Spinal cord (tissue), 10 donors: ENCODE measurements around the gene AP4M1. TPM values are rescaled to one million over a fixed set of nuclear protein-coding genes. Genes with fewer than 3 reads are reported as not detected.

Experiments
- DNase-seq, 6 donors: peaks; one replicate each; pipeline versions ENCODE4 v3.0.0 to v3.0.0-alpha.2; 2013 to 2015; ENCODE audit warnings: low spot score in 6 of 6, low read depth in 4 of 6
- H3K27ac ChIP-seq: one replicate; pipeline ENCODE4 v1.5.1; 2013; ENCODE audit warnings: low read depth, low read length, control low read depth
- H3K27me3 ChIP-seq: one replicate; pipeline ENCODE4 v1.6.1; 2013; ENCODE audit warnings: low read length; ENCODE audit not compliant: control insufficient read depth, insufficient read depth
- H3K36me3 ChIP-seq: one replicate; pipeline ENCODE4 v1.6.1; 2013; ENCODE audit warnings: low read length; ENCODE audit not compliant: control insufficient read depth, insufficient read depth
- H3K4me1 ChIP-seq: one replicate; pipeline ENCODE4 v1.6.1; 2013; ENCODE audit warnings: low read length; ENCODE audit not compliant: control insufficient read depth, insufficient read depth
- H3K4me3 ChIP-seq: one replicate; pipeline ENCODE4 v1.5.1; 2013; ENCODE audit warnings: low read depth, low read length, control low read depth
- H3K9me3 ChIP-seq: one replicate; pipeline ENCODE4 v1.6.1; 2013; ENCODE audit warnings: low read length; ENCODE audit not compliant: control insufficient read depth, insufficient read depth
- WGBS: methylation state at CpG from one replicate; pipeline ENCODE4 v1.1.5; 2013; ENCODE audit warnings: missing lambda C conversion rate; ENCODE audit not compliant: insufficient coverage; 5-methylcytosine and 5-hydroxymethylcytosine counted together
- polyA plus RNA-seq, 2 donors: library from polyadenylated mRNA; unstranded; fragments of 120-200 nt; gene quantifications; one replicate each; pipeline ENCODE4 v1.2.1, GENCODE V29; 2013; ENCODE audit not compliant: insufficient read length in 2 of 2
- small RNA-seq: library from RNA; depleted of rRNA; stranded (forward); fragments of <200 nt; gene quantifications from one replicate; pipeline ENCODE3, GENCODE V24; 2014; ENCODE audit warnings: low replicate concordance
- total RNA-seq, 2 donors: library from RNA; depleted of rRNA in 1 of 2; stranded (reverse); fragments of 120-200 nt in 1 of 2; fragments of >200 nt in 1 of 2; gene quantifications; one replicate each; pipeline versions ENCODE4 v1.2.3 to v1.2.4, GENCODE V29; 2013 to 2014
- donor health status: healthy.

Gene AP4M1
- total and polyA plus RNA-seq, 4 donors = 18.2 to 47.7 (median 29.4) TPM

DNA sequence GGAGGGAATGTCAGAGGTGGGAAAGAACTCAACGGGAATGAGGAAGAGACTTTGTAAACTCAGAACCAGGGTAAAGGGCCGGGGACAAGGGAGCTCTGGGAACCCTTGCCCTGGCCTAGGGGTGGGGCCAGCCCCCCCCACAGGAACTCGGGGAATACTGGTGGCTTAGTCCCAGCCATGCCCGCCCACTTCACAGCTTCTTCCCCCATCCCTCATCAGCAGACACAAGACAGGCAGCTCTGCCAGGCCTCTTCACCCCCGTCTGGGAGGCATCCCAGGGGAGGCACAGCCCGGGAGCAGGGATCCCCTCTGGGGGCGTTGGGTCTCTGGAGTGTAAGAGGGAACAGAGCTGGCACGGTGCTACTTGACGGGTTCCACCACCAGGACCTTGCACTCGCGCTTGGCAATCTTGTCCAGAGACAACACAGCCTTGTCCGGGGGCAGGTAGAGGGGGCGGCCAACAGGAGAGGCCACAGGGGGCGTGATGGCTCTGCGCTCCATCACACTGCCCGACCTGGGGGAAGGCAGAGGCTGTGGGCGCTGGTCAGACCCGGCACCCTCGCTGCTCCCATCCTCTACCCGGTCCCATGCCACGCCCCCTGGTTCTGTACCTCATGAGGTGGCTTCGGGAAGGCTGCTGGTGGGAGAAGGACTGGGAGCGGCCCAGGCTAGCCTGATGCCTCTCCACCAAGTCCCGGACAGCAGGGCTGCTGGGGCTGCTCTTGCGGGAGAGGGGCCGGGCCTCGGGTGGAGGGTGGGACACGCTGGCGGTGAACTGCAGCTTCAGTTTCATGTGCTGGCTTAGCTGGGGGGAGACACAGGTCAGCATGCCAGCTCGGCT is 53.4 kb downstream of the AP4M1 start:
- WGBS = 84% methylated on average over 26 of the region's 30 CpGs
- Histone ChIP-seq H3K4me1 (peaks cover 28% of the 10 kb centered on the region), H3K27ac (no peak overlapping the region), H3K9me3 (no peaks in the 10 kb centered on the region), H3K4me3 (no peak overlapping the region), H3K27me3 (no peaks in the 10 kb centered on the region), H3K36me3 (peaks cover 47% of the 10 kb centered on the region)
- DNase-seq = no peak

DNA sequence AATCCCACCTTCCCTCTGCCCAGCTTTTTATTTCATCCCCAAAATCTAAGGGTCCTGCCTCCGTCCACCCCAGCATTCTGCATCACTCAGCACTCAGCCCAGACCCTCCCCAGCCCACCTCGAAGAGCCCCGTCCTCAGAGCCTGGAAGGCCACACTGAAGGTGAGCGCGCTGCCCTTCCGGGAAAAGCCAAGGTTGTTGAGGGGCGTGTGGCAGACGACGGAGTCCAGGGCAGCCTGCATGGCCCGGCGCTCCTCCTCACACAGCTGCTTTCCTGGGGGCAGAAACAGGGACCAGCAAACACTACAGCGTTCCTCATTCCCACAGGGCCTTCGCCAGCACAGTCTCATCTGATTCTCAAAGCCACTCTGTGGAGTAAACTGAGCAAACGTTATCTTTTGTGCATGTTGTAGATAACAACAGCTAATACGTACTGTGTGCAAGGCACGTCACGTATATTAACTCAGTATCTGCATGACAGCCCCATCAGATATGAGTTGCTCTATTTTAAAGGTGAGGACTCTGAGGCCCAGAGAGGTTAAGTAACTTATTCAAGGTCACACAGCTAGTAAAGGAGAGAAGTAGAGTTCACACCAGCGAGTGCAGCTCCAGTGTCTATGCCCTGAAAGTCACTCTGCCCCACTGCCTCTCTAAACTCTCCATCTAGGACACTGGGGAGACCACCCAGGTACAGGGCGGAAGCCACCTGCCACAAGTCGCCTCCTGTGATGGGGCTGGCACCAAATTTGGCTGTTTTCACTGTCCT is 54.3 kb downstream of the AP4M1 start:
- Histone ChIP-seq H3K4me1 (peaks cover 26% of the 10 kb centered on the region), H3K36me3 (peaks cover 49% of the 10 kb centered on the region)
- no peak for DNase-seq

DNA sequence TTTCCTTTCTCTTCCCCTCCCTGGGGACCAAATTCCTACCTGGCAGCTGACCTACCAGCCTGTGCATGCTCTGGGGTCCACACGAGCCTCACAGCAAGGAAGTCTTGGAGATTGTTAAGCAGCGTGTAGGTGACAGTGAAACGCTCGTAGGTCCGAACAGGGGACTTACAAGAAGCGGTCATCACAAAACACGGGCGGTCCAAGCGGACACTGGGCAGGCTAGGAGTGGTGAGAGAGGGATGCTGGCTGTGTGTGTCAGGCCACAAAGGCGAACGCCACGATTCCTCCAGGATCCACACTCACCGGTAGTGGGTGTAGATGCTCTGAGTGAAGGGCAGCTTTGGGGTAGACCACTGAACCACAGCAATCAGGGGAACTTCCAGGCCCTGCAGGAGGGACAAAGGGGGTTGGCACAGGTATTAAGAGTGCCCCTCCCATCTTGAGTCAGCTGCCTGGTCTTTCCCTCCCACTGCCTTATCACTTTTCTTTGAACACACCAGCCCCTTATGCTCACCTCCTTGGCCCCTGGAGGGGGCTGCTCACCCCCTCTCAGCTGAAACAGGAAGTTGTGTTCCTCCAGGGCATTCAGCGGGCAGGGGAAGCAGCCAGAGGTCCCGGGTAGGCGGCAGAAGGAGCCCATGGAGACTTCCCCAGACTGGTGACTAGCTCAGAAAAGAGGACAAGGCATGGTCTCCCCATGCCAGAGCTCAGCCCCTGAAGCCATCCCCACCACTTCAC is 55.1 kb downstream of the AP4M1 start:
- no peak for DNase-seq
- Histone ChIP-seq H3K4me1 (peaks cover 26% of the 10 kb centered on the region), H3K27ac (no peak overlapping the region), H3K4me3 (no peak overlapping the region), H3K9me3 (no peaks in the 10 kb centered on the region), H3K36me3 (peaks cover 48% of the 10 kb centered on the region), H3K27me3 (no peaks in the 10 kb centered on the region)
- WGBS = 96% methylated on average over 9 of the region's 16 CpGs

More for the DNA sequence above, 54.3 kb downstream of the AP4M1 start:
- Histone ChIP-seq H3K4me3 (no peak overlapping the region), H3K27me3 (no peaks in the 10 kb centered on the region), H3K9me3 (no peaks in the 10 kb centered on the region), H3K27ac (no peak overlapping the region)
- 92% methylated on average over 17 of the region's 20 CpGs for WGBS

DNA sequence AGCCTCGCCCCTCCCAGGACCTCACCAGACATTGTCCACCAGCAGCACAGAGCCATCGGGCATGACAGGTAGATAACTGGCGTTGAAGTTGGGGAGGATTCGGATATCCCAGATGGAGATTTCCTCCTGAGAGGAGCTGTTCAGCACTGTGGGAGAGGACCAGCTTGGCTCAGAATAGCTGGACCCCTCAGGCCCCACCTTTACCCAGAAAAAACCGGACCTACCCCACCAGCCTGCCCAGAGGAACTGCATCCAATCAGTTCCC is 55.6 kb downstream of the AP4M1 start:
- Histone ChIP-seq H3K36me3 (peaks cover 45% of the 10 kb centered on the region), H3K4me1 (peaks cover 26% of the 10 kb centered on the region), H3K9me3 (no peaks in the 10 kb centered on the region), H3K27ac (no peak overlapping the region), H3K4me3 (no peak overlapping the region), H3K27me3 (no peaks in the 10 kb centered on the region)
- no peak for DNase-seq
- WGBS = 17% methylated on average over 1 of the region's 5 CpGs

DNA sequence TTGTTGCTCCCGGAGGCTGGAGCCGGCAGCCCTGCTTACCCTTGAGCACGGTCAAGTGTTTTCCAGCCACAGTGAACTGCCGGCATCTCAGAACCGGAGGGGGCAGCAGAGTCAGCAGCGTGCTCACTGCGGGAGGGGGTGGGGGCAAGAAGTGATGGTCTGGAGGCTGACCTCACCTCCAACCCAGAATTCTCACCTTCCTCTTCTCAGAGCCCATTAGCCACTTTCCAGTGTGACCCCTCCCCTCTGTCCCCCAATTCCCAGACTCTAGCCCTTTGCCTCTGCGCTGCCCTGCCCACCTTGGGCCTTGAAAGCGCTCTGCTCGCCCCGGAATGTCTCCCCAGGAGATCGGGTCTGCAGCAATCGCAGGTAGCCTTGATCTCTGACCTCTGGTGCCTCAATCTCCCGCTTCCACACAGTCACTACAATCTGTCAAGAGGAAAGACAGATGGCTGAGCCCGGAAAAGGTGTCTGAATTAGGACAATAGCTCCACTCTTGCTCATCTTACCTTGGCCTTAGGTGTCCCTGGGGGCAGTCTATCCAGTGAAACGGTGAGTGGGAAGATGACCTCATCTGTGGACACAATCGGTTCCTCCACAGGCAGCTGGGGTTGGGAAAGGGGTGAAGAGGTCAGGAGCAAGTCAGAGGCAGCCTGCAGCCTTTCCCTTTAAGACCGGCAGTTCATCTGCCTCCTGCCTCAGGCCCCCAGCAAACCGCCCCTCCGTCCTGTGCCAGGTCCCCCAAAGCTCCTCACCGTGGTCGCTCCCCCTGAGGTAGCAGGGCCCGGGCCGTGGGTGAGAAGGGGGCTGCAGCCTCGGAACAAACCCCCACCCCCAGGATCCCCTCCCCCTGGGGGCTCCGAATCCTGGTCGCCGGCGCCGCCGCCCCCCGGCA is 56.1 kb downstream of the AP4M1 start:
- Histone ChIP-seq H3K4me3 (peak overlapping the region; percentile 66), H3K36me3 (peaks cover 45% of the 10 kb centered on the region), H3K27me3 (no peaks in the 10 kb centered on the region), H3K9me3 (no peaks in the 10 kb centered on the region), H3K27ac (no peak overlapping the region), H3K4me1 (peaks cover 26% of the 10 kb centered on the region)
- no peak for DNase-seq
- WGBS = 14% methylated on average over 21 of the region's 32 CpGs

Small RNA genes lying within 50 kb of the gene (small RNA-seq; reads per million reads assigned to genes)
- gene MIR106B (162 reads per million, percentile 98 among the genes with 10 or more reads in this experiment), gene MIR25 (1,253 reads per million, percentile 99 among the genes with 10 or more reads in this experiment), gene MIR93 (767 reads per million, percentile 99 among the genes with 10 or more reads in this experiment)

Other genes starting within 250 kb of the AP4M1 start
- under 1 TPM in 1 of 2 donors, not detected in 1; 0.20 TPM for gene OR2AE1, start 224.6 kb upstream of the AP4M1 start, total RNA-seq
- gene OR2AE1, start 224.6 kb upstream of the AP4M1 start, polyA plus RNA-seq = under 1 TPM in 1 of 2 donors, not detected in 1; 0.24 TPM
- gene TRIM4, start 182.1 kb upstream of the AP4M1 start, total RNA-seq = 10 to 100 TPM; 16.7 to 32.5 TPM
- gene TRIM4, start 182.1 kb upstream of the AP4M1 start, polyA plus RNA-seq = 10 to 100 TPM; 16.7 to 20.8 TPM
- gene GJC3, start 172.0 kb upstream of the AP4M1 start, total RNA-seq = 10 to 100 TPM in 1 of 2 donors, 1 to 10 TPM in 1; 4.5 to 12.6 TPM
- gene GJC3, start 172.0 kb upstream of the AP4M1 start, polyA plus RNA-seq = 1 to 10 TPM in 1 of 2 donors, under 1 TPM in 1; 1.00 to 1.7 TPM
- 1 to 10 TPM; 4.5 to 6.3 TPM for gene AZGP1, start 125.6 kb upstream of the AP4M1 start, total RNA-seq
- gene AZGP1, start 125.6 kb upstream of the AP4M1 start, polyA plus RNA-seq = 1 to 10 TPM in 1 of 2 donors, under 1 TPM in 1; 0.79 to 3.0 TPM
- 10 to 100 TPM; 60.3 to 97.3 TPM for gene ZKSCAN1, start 86.0 kb upstream of the AP4M1 start, total RNA-seq
- 10 to 100 TPM; 51.7 to 53.4 TPM for gene ZKSCAN1, start 86.0 kb upstream of the AP4M1 start, polyA plus RNA-seq
- gene ZSCAN21, start 51.9 kb upstream of the AP4M1 start, total RNA-seq = 10 to 100 TPM; 10.3 to 27.7 TPM
- 10 to 100 TPM; 17.2 to 21.2 TPM for gene ZSCAN21, start 51.9 kb upstream of the AP4M1 start, polyA plus RNA-seq
- gene ZNF3, start 19.9 kb upstream of the AP4M1 start, total RNA-seq = 10 to 100 TPM; 28.5 to 49.3 TPM
- 10 to 100 TPM; 33.6 to 35.6 TPM for gene ZNF3, start 19.9 kb upstream of the AP4M1 start, polyA plus RNA-seq
- gene COPS6, start 12.7 kb upstream of the AP4M1 start, total RNA-seq = 10 to 100 TPM; 59.9 to 78.4 TPM
- 100 to 1,000 TPM; 147 to 167 TPM for gene COPS6, start 12.7 kb upstream of the AP4M1 start, polyA plus RNA-seq
- 10 to 100 TPM; 36.7 to 71.5 TPM for gene MCM7, start 246 bp upstream of the AP4M1 start, total RNA-seq
- 10 to 100 TPM; 88.3 to 94.7 TPM for gene MCM7, start 246 bp upstream of the AP4M1 start, polyA plus RNA-seq
- gene TAF6, start 17.7 kb downstream of the AP4M1 start, total RNA-seq = 10 to 100 TPM; 25.3 to 26.7 TPM
- gene TAF6, start 17.7 kb downstream of the AP4M1 start, polyA plus RNA-seq = 10 to 100 TPM; 61.9 to 73.2 TPM
- 10 to 100 TPM; 22.5 to 65.7 TPM for gene CNPY4, start 18.0 kb downstream of the AP4M1 start, total RNA-seq
- 10 to 100 TPM; 29.9 to 33.3 TPM for gene CNPY4, start 18.0 kb downstream of the AP4M1 start, polyA plus RNA-seq
- gene MBLAC1, start 25.3 kb downstream of the AP4M1 start, total RNA-seq = 1 to 10 TPM; 3.1 to 4.8 TPM
- 1 to 10 TPM; 5.2 to 5.8 TPM for gene MBLAC1, start 25.3 kb downstream of the AP4M1 start, polyA plus RNA-seq
- 100 to 1,000 TPM in 1 of 2 donors, 10 to 100 TPM in 1; 59.2 to 155 TPM for gene LAMTOR4, start 47.3 kb downstream of the AP4M1 start, total RNA-seq
- gene LAMTOR4, start 47.3 kb downstream of the AP4M1 start, polyA plus RNA-seq = 100 to 1,000 TPM; 132 to 160 TPM
- gene TRAPPC14, start 57.1 kb downstream of the AP4M1 start, total RNA-seq = 10 to 100 TPM in 1 of 2 donors, 1 to 10 TPM in 1; 9.4 to 14.6 TPM
- 10 to 100 TPM; 47.4 to 54.1 TPM for gene TRAPPC14, start 57.1 kb downstream of the AP4M1 start, polyA plus RNA-seq
- 1 to 10 TPM; 5.0 to 8.6 TPM for gene GAL3ST4, start 67.0 kb downstream of the AP4M1 start, total RNA-seq
- gene GAL3ST4, start 67.0 kb downstream of the AP4M1 start, polyA plus RNA-seq = 10 to 100 TPM; 21.6 to 23.1 TPM
- gene GPC2, start 75.7 kb downstream of the AP4M1 start, total RNA-seq = 1 to 10 TPM; 6.1 to 9.8 TPM
- 10 to 100 TPM; 47.7 to 53.6 TPM for gene GPC2, start 75.7 kb downstream of the AP4M1 start, polyA plus RNA-seq
- 1 to 10 TPM; 2.1 to 2.3 TPM for gene STAG3, start 76.3 kb downstream of the AP4M1 start, total RNA-seq
- 10 to 100 TPM; 33.9 to 67.6 TPM for gene STAG3, start 76.3 kb downstream of the AP4M1 start, polyA plus RNA-seq
- not detected for gene PVRIG, start 118.3 kb downstream of the AP4M1 start, total RNA-seq
- 10 to 100 TPM; 11.6 to 13.5 TPM for gene PVRIG, start 118.3 kb downstream of the AP4M1 start, polyA plus RNA-seq
- gene SPDYE3, start 206.1 kb downstream of the AP4M1 start, total RNA-seq = not detected
- gene SPDYE3, start 206.1 kb downstream of the AP4M1 start, polyA plus RNA-seq = 10 to 100 TPM in 1 of 2 donors, 1 to 10 TPM in 1; 8.8 to 16.0 TPM